Stimulated activated CD4-positive, alpha-beta T cell treated with anti-CD3 and anti-CD28 coated beads, Interleukin-4, amount 100 ng/mL, for 4 hours (primary cell): ENCODE data around the gene HDAC1.

Experiments used
- DNase-seq, 2 experiments: peaks; one replicate each; pipeline ENCODE4 v3.0.0-alpha.2; 2020

Gene HDAC1

GRCh38 chr1:32380057-32380456, 88.2 kb downstream of the HDAC1 start:
- DNase-seq, result no peak
